ENCODE measurements around the gene ADAMTS16.

The ADAMTS16 gene

DNA sequence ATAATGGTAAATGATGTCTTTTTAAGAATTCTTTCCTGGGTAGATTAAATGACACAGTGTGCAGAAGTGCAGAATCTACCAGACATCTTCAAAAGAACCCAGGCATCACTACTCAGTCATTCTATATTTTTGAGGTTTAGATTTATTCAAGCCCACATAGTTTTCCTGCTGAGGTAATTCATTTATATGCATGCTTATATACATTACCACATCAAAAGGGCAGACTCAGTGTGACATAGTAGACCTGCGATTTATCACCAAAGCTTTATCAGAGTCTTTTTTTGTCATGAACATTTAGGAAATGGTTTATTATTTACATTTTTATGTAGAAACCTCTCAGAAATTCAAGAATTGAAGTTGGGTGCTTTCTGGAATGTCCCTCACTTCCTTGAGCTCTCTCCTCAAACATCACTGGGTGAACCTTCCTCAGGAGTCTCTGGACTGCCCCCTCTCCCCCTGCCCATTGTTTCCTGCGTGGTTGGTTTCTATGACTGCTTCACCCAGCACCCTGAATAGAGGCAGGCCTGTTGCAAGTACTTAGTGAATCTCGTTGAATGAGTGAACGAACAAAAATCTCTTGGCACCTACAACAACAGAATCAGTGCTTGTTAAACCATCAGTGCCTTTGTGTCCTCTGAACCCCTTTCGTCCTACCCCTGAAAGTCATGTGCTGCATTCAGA, 42.5 kb downstream of the ADAMTS16 start:
- no peak for DNase-seq (ENCODE audit: low read depth in 3 of 3)

DNA sequence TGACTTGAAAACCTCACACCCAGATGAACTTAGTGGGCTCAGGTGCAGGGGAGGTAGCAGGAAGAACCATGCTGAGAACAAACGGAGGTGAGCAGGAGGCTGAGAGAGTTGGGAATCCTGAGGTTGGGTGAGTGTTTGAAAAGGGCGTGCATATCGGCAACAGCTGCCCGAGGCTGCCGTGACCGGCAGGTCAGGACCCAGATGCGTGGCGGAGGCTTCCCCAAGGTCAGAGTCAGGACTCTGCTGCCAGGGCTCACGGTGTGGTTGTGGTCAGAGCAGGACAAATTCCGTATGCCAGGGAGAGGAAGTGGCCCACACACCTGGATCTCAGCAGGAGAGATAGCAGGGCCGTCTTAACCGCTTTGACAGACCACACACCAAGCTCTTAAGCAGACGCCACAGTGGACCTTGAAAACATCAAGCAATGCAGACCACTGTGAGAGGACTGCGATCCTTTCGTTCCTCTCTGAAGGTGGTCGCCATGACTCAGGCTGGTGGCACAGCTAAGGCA, 43.1 kb downstream of the ADAMTS16 start:
- no peak for DNase-seq (ENCODE audit: low read depth in 3 of 3)

DNA sequence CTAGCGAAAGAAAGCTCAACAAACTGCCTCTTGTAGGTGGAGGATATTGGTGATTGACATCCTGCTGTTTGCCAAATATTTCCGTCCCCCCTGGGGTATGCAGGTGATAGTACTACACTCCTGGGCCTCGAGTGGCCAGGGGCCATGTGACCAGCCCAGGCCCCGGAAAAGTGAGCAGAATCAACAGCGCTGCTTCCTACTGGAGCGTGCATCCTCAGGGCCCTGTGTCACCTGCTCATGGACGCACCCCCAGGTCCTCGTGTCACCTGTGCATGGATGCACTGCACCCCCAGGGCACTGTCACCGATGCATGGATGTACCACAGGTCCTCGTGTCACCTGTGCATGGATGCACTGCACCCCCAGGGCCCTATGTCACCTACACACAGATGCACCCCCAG, 43.8 kb downstream of the ADAMTS16 start:
- no peak for DNase-seq (ENCODE audit: low read depth in 3 of 3)

DNA sequence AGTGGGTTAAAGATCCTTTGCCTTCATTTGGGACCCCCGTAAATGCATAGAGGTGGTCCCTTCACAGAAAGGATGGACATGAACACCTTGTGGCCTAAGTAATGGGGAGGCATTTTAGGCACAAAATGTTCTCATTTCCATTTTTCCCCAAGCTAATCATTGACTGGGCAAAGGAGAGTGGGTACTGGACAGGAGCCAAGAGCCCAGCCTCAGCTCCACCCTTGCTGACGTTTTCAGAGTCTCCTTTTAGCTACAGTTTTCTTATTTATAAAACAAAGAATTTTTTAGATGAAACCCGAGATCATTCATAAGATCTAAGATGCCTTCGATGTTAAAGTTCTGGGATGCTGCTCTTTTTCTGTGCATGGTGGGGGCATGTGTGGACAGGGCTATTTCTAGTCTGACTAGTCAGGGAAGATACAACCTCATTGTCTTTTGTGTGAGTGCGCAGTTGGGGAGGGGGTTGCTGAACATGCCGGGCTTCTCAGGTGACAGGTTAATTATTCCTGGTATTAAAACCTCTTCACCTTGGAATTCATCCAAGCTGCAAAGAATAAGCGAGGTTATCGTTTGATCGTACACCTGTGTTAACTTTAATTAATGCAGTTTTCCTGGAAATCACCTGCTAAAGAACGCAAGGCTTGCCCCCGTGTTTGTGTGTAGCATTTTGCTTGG, 48.4 kb downstream of the ADAMTS16 start:
- no peak for DNase-seq (ENCODE audit: low read depth in 3 of 3)

DNA sequence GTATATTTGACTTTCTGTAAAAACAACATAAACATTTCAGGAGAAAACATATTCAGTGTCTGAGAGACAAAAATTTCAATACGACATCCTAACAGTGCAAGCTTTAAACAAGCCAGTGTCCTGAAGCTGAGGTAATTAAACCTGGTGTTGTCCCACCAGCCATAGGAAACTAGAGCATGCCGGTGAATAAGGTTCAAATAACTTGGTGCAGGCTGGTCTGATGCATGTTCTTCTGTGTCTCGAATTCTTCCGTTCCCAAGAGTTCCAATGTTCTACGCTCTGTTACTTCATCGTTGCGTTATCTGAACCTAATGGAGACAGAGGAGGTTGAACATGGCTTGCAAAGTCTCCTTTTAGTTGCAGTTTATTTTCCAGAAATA, 48.9 kb downstream of the ADAMTS16 start:
- DNase-seq (ENCODE audit: low read depth in 3 of 3), result no peak

DNA sequence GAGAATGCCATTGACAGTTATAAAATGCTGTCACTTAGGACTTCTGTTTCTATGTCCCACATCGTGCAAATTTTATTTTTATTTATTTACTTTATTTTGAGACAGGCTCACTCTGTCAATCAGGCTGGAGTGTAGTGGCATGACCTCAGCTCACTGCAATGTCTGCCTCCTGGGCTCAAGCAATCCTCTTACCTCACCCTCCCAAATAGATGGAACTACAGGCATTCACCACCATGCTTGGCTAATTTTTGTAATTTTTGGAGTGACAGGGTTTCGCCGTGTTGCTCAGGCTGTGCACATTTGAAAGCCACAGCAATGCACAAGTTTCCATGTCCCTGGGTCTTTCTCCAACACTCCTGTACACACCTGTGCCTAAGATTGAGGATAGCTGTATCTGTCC, 51.8 kb downstream of the ADAMTS16 start:
- no peak for DNase-seq (ENCODE audit: low read depth in 3 of 3)

DNA sequence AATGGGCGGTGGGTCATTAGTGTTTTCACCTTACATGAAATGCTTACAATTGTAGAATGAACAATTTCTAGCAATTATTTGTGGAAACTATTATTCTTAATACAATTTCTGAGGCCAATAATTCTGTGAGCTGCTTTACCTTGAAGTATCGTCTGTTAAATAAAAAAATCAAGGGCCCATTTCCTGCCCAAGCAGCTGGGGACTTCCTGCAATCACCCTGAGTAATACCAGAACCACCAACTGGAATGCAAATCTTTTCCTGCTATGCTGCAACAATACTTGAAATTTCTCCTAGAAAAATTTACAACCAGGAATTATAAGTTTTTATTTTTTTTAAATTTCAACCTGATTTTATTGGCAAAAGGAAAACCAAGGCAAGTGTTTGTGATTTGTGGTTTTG, 52.6 kb downstream of the ADAMTS16 start:
- DNase-seq (ENCODE audit: low read depth in 3 of 3), result no peak

DNA sequence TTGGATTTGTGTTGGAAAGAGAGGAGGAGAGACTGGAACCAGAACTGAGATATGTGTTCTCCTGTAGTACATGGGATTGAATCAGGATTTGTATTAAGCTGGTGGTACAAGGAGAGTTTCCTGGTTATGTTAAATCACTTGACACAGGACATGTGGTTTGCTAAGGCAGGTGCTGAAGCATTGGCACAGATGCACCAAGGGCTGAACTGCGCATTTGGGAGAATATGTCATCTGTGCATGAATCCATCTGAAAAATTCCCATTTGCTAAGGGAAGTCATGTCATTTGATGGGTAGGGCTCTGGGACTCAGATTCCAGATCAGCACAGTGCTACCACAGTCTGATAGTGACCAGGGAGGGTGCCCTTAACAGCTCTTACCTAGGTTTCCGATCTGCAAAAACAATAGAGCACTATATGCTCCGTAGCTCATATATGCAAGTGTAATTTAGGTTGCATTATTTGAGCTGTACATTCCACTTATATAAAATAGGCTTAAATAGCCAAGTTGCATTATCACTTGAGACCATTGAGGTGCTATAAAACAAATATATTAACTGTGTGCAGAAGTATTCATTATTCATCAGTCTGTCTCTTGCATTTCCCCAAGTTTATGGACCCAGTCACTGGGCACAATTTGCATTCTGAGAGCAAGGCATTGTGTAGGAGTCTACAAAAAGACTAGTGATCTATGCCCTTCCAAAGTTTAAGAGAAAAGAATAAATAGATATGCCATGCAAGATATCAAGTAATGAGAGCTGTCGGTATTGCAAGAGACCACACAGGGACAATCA, 55.2 kb downstream of the ADAMTS16 start:
- no peak for DNase-seq (ENCODE audit: low read depth in 3 of 3)

DNA sequence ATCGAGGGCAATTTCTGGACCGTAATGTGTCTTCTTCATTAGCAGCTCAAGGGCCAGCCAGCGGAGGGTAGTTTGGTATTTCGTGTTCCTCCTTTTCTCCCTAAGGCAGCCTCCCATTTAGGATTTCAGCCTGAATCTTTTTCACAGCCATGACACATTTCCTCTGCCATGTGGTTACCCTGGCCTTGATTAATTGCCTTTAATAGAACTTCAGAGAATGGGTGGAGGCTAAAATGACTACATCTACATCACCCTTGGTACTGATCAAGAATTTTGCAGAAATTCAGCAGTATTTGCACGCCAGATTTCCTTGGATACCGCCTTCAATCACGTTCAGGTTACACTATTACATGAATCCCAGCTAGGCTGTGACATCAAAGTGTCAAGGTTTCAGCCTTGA, 58.0 kb downstream of the ADAMTS16 start:
- DNase-seq (ENCODE audit: low read depth in 3 of 3), result no peak

DNA sequence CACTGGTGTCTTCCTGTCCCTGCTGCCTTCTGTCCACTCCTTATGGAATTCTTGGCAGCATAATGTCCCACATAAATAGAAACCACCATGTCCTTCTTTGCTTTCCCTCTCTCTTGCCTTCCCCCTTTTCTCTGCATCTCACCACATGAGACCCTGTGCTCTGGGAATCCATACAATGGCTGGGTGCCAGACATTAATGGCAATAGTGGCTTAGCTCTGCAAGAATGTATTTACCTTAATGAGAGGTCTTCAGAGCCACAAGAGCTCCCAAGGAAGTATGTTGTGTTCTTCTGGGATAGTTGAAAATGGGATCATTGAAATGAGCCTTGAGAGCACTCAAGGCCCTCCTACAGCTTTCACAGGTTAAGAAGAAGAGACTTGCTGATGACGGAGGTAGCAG, 58.7 kb downstream of the ADAMTS16 start:
- no peak for DNase-seq (ENCODE audit: low read depth in 3 of 3)

DNA sequence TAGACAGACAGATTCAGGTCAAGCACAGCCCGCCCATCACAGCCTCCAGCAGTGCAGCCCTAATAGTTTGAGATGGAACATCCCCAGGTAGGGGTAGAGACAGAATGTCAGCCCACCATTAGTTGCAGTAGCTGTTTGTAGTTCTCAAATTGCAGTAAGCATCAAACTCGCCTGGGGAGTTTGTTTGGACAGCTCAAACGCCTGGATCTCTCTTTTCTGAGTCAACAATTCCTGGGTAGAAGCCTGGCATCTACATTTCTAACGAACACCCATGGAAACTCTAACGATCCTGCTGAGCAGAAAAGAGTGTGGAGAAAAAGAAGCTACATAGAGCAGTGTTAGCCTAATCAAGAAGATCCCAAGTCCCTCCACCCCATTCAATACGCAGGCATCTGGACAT, 59.4 kb downstream of the ADAMTS16 start:
- DNase-seq (ENCODE audit: low read depth in 3 of 3), result no peak

DNA sequence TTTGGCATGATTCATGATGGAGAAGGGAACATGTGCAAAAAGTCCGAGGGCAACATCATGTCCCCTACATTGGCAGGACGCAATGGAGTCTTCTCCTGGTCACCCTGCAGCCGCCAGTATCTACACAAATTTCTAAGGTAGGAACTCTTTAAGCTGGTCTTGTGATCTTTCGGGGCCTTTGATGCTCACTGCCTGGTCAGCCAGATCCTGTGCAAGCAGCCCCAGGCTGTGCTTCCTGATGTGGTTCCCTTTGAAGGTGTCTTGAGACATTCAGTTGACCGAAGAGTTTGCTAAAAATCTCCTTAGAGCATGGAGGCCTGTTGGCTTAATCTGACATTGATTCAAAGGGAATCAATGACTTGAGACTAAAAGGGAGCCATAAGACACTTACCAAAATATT, 60.0 kb downstream of the ADAMTS16 start:
- no peak for DNase-seq (ENCODE audit: low read depth in 3 of 3)

DNA sequence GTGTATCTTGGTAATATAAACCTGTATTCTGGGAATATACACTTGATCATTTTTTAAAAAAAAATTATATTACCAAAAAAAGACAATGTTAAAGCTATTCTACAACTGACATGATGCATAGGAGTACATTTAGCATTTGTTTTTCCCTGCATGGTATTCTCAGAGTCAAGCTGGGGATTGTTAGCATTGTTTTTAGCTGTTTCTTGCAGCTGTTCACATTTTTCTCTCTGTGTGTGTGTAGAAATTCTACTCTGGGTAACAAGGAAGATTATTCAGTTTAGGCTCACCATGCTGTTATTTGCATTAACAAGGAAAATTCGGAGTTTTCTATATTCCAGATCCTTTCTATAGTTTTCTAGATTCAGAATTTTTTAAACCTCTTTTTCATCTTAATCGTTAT, 62.2 kb downstream of the ADAMTS16 start:
- no peak for DNase-seq (ENCODE audit: low read depth in 3 of 3)

DNA sequence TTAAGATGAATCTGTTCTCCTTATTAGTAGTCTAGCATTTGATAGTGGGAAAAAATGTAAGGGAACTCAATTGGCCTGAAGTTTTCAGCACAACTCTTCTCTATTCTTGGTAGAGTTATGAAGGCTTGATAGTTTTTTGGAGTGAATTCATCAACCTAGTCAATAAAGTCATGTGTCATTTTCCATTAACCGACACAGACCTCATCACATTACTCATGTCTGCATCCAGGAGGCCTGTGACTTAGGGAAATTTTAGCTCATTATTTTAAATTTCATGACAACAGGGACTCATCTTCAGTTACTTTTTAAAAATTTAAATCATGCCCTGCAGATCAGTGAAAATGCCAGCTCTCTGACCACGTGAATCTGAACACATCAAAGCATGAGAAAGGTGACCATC, 63.3 kb downstream of the ADAMTS16 start:
- no peak for DNase-seq (ENCODE audit: low read depth in 3 of 3)

DNA sequence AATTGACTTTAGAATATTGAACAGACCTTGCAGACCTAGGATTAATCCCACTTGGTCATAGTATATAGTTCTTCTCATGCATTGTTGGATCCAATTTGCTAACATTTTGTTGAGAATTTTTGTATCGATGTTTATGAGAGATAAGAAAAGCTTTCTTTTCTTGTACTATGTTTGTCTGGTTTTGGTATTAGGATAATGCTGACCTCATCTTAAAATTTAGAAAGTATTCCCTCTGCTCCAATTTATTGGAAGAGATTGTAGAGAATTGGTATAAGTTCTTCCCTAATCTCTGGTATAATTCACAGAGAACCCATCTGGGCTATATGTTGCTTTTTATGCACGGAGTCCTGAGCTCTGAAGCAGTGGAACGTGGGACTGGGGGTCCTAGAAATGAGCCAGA, 67.7 kb downstream of the ADAMTS16 start:
- no peak for DNase-seq (ENCODE audit: low read depth in 3 of 3)

DNA sequence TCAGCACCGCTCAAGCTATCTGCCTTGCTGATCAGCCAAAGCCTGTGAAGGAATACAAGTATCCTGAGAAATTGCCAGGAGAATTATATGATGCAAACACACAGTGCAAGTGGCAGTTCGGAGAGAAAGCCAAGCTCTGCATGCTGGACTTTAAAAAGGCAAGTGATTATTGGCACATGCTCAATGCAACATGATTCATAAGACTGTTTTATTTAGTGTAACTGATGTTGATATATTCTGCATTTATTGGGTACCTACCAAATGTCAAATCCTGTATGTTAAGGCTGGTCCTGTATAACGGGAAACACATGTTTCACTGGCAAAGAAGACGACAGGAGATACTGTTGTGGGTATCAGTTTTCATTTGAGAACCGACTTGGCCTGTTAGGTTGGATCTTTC, 69.0 kb downstream of the ADAMTS16 start:
- no peak for DNase-seq (ENCODE audit: low read depth in 3 of 3)

DNA sequence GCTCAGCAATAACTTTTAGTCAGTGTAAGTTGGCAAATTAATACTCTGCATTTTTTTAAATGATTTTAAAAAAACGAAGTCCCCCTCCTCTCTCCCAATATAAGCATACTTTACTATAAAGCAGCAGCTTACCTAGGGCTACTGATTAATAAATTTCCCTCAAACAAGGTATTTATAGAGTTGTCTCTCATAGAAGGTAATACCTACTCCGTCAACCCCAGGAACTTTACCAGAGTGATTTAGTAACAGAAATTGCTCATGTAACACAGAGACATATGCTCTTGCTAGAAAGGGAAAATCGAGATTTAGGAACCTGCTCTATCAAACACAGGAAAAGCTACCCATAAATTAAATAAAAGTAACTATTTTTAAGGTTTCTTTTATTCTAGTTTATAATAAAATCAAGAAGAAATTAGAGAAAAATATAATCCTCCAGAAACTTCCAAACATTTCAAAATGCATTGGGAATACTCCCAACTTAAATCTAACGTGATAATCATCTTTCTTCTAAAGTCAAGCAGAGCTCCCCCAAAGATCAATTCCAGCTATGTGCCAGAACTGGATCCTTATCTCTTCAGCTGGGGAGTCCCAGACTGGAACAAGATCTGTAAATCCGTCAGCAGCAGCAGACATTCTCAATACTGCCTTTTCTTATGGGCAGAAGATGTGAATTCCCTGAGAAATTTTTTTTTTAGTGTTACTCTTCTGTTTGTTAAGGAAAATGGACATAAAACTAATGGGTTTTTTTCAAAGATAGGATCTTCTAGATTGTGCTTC, 69.6 kb downstream of the ADAMTS16 start:
- DNase-seq (ENCODE audit: low read depth in 3 of 3), result no peak

DNA sequence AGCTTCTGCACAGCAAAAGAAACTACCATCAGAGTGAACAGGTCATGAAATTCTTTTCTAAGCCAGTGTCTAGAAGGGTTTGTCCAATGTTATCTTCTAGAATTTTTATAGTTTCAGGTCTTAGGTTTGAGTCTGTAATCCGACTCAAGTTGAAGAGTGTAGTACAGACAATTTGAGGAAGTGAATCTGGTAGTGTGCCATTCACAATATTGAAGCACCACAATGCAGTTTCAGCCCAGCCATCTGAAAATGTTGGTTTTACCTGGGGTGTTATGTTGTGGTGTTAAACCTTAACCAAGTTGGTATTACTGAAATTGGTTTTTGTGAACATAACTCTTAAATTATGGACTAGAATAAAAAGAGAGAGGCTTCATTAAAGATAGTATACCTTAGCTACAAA, 77.2 kb downstream of the ADAMTS16 start:
- no peak for DNase-seq (ENCODE audit: low read depth in 3 of 3)

DNA sequence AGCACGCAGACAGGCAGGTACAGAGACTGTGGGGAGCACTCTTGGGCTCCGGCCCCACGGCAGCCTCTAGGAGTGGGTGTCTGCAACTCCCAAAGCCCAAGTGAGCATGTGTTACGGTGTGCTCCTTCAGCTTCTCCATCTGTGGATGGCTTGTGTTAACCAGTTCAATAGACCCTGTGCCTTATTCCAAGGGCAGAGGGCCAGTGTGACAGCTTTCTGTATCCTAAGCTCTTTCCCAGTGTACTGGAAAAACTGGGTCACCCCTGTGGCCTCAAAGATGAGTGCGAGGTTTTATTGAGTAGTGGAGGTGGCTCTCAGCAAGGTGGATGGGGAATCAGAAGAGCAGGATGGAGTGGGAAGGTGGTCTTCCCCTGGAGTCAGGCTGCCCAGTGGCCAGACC, 78.3 kb downstream of the ADAMTS16 start:
- no peak for DNase-seq (ENCODE audit: low read depth in 3 of 3)

DNA sequence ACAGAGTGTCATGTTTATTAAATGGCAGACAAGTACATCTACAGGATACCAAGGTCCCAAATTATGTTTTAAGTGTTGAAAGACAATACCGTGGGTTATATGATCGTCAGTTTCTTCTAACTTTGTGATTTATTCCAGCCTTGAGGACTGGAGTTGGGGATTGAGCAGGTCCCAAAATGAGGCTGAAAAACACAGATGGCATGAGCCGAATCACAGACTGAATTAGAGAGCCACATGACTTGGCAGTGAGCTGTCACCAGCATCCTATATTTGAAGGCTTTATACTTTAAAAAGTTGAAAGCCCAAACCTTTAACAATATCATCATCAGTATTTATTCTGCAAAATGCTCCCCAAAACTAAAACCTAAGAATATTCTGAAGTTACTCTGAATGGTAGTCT, 79.4 kb downstream of the ADAMTS16 start:
- DNase-seq (ENCODE audit: low read depth in 3 of 3), result no peak

DNA sequence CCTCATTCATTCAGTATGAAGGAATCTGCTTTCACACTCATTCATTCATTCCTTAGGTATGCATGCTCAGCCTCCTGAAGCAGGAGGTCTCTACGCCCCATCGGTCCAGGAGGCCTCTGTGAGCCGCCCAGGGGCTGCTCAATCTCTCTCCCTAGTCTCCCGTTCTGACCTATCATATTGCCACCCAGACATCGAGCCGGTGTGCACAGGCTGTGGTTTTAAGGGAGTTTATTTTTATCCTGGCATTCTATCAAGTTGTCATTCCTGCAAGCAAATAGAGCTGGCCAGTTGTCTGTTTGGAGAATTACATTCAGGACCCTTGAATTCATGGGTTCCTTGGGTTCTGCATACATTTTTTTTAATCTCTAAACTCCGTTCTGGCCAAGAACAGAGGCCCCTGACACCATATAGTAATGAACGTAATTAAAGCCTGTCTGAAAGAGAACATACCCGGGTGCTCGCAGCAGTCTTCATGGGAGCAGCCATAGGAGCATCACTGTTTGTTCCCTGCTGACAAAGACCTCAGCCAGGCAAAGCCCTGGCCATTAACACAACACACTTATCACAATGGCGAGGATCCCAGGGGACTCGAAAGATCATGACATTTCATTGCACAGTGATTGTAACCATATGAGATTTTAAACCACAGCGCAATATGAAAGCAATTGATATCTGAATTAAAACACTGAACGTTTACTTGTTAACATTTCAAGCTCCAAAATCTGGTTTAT, 80.9 kb downstream of the ADAMTS16 start:
- DNase-seq (ENCODE audit: low read depth in 3 of 3), result no peak
